NCI-H748 treated with DMSO at 0.1 percent for 48 hours (cell line): Measurements from ENCODE around the gene COL26A1.

Experiments
- DNase-seq: peaks from one replicate; lab custom pipeline; 2025; lab: John Stamatoyannopoulos, UW

Gene COL26A1

DNA sequence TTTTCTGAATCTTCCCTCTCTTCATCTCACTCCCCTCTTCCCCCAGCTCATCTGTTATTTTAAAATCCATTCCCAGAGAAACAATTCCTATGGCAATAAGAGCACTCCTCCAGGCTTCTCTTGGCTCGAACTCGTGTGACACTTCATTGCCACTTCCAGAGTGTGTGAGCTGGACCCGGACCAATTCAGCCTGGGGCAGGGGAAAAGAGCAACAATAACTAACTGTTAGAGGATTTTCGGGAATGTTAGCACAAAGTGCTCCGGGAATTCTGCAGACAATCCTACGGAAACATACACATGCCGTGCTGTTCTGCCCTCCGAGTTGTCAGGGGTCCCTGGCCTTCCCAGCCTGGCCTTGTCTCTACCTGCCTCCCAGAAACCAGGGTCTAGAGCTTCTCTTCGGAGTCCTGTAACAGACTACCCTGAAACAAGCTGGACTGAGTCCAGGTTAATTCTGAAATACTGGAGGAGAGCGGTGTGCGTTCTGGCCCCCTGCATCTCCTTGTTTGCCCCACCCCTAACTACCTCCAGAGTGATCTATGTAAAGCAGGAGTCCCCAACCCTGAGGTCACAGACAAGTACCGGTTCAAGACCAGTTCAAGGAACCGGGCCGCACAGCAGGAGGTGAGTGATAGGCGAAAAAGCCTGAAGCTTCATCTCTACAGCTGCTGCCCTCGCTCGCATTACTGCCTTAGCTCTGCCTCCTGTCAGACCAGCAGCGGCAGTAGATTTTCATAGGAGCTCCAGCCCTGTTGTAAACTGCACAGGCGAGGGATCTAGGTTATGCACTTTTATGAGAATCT, 11.3 kb downstream of the COL26A1 start:
- no peak for DNase-seq

DNA sequence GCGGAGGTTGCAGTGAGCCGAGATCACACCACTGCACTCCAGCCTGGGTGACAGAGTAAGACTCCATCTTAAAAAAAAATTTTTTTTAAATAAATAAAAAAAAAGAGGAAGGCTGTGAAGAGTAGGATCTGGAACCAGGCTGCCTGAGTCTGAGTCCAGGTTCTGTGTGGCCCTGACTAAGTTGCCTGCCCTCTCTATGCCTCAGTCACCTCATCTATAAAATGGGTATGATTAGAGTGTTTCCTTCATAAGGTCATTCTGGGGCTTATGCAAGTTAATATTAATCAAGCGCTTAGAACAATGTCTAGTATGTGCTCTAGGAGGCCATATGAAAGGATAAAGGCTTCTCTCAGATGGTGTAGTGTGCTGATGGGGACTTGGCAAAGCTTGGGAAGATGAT, 12.3 kb downstream of the COL26A1 start:
- no peak for DNase-seq

DNA sequence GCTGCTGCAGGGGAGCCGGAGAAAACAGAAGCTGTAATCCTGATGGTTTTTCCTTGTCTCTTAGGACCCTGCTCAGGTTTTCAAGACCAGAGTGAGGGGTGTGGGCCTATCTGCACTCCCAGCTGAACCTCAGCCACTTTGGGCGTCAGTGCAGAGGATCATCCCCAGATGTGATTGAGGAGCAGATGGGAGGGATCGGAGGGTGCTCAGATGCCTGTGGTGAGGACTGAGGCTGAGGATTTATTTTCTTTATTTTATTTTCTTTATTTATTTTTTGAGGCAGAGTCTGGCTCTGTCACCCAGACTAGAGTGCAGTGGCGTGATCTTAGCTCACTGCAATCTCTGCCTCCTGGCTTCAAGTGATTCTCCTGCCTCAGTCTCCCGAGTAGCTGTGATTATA, 13.9 kb downstream of the COL26A1 start:
- no peak for DNase-seq

DNA sequence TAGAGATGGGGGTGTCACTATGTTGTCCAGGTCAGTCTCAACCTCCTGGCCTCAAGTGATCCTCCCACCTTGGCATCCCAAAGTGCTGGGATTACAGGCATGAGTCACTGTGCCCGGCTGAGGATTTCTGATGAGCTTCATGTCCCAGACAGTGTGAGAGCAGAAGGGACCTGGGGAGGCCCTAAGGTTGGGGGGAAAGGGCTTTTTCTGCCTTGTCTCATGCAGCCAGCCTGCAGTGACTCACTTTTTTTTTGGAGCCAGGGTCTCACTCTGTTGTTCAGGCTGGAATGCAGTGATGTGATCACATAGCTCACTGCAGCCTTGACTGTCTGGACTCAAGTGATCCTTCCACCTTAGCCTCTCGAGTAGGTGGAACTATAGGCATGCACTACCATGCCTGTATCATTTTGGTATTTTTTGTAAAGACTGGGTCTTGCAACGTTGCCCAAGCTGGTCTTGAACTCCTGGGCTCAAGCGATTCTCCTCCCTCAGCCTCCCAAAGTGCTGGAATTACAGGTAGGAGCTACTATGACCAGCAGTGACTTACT, 14.6 kb downstream of the COL26A1 start:
- DNase-seq, result no peak

DNA sequence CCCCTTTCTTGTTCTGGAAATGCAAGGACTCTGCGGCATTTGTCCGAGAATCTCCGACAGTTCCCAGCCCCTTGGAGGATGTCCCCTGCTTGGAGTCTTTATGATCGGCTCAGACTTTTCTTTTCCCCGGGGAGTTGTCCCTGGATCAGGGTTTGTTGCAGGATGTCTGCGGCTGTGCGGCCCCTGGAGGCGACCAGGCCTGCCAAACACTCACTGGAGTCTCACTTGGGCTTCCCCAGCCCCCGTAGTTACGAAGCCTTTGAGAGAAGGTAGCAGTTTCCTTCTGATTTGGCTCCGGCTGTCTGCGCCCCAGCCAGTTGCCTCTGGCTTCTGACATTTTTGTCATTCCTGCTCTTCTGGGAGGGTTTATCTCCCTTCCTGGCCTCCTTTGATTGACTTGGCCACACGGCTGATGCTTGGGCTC, 16.1 kb downstream of the COL26A1 start:
- no peak for DNase-seq

DNA sequence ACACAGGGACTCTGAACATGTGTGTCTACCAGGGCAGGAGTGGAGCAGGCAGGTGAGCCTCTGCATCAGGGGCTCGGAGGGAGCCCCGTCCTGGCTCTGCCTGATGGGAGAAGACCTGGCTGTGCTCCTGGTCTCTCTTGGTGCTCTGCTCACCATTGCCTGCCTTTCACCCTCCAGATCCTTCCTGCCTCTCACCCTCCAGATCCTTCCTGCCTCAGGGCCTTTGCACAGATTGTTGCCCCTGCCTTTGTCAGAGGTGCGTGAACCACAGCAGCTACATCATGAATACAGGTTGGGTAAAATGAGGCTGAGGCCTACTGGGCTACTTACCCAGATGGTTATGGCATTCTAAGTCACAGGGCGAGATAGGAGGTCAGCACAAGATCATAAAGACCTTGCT, 16.6 kb downstream of the COL26A1 start:
- DNase-seq, result no peak

DNA sequence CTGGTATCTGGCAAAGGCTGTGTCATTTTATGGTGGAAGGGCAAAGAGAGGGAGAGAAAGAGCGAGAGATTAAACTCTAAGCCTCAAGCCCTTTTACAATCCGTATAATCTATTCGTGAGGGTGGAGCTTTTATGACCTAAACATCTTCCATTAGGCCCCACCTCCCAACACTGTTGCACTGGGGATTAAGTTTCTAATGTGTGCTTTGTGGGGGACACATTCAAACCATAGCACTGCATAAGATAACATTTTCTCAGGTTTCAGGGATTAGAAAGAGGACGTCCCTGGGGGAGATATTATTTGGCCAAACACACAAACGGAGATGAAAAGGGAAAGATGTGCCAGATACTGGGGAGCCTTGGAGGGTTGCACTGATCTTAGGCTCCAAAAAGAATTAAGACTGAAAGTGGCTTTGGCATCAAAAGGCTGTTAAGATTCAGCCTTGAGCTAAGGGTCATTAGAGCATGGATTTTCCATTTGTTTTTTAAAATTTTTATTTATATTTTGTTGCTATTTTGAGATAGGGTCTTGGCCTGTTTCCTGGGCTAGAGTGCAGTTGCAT, 19.0 kb downstream of the COL26A1 start:
- no peak for DNase-seq

DNA sequence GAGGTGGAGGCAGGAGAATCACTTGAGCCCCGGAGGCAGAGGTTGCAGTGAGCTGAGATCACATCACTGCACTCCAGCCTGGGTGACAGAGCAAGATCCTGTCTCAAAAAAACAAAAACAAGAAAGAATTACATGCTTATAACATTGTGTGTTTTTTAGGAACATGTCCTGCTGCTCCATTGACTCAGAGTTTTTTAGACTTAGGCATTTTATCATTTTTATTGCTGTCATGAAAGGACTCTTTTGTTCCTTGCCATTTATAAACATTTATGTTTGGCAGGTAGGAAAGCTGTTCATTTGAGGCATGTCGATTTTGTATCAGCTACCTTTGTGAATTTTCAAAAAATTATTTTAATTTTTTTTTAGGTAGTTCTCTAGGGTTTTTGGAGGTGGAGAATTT, 20.3 kb downstream of the COL26A1 start:
- DNase-seq, result no peak

DNA sequence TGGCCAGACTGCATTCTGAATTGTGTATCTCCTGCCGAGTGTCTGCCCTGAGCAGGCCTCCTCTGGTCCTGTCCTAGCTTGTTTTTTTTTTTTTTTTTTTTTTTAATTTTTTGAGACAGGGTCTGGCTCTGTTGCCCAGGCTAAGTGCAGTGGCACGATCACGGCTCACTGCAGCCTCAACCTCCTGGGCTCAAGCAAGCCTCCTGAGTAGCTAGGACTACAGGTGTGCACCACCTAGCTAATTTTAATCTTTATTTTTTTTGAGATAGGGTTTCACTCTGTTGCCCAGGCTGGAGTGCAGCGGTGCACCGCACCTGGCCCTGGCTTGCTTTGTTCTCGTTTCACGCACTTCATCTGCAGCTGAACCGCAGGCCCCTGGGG, 23.5 kb downstream of the COL26A1 start:
- no peak for DNase-seq

DNA sequence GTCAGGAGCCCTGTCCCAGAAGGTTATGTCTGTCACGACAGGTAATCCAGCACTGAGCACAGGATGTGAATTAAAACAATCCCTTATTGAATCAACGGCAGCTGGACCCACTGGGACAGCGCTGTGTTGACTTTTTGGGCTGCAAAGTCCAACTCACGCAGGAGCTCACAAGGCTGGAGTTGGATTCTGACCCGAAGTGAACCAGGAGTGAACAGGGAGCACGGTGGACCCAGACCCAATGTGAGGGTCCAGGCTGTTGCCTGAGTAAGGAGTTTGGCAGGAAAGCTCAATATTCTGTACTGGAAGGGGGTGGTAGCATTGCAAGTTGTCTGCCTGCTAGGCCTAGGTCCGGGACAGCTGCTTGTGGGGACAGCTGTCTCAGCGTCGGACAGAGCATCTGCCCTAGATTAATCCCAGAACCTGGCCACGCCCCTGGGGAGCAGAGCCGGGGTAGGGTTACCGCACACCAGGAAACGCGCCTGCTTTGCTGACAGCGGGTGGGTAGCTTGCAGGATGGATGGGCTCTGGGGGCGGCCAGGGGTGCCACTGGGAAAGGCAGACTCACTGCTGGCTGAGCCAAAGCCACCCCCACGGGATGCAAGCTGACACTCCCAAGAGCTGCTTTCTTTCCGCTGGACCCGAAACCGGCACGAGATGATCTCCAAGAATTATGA, 24.0 kb downstream of the COL26A1 start:
- DNase-seq, result no peak

DNA sequence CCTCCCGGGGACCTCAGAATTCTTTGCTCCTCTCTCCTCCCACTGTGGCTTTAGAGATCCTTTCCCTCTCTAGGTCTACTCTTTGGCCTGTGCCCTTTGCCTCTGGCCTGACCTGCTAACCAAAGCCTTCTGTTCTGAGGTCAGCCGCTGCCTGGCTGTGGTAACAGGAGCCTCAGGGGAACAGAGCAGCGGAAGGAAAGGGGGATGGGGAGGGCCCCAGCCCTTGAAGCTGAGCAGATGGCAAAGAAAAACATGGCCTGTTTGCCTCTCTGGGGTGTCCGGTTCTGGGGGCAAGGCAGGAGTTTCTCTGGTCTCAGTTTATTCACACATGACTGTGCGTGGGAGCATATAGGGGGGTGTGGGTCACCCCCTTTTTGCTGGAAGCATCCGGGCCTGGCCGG, 28.2 kb downstream of the COL26A1 start:
- no peak for DNase-seq

DNA sequence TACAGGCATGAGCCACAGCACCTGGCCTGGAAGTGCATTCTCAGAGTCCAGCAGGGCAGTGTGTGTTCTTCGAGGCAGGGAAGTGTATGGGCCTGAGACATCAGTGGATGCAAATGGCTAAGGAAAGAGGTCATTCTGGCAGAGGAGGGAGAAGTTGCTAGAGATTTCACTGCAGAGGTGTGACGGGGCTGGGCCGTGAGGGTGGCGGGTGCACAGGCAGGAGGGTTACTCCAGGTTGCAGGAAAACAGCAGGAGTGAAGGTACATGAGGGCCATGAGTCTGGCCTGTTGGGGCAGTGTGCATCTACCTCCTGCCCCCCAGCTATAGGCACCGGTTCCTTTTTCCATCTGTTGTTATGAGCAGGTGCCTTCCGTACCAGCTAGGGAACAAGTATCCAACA, 29.3 kb downstream of the COL26A1 start:
- DNase-seq, result no peak

DNA sequence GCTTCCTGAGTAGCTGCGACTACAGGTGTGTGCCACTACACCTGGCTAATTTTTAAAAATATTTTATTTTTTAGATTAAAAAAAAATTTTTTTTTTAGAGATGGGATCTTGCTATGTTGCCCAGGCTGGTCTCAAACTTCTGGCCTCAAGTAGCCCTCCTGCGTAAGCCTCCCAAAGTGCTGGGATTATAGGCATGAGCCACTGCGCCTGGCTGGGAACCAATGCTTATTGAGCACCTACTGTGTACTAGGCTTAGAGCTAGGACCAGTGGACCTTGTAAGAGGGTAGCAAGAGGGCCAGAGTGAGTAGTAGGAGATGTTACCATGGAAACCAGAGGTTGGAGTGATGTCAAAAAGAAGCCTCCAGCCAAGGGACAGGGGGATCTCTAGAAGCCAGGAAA, 31.2 kb downstream of the COL26A1 start:
- no peak for DNase-seq

DNA sequence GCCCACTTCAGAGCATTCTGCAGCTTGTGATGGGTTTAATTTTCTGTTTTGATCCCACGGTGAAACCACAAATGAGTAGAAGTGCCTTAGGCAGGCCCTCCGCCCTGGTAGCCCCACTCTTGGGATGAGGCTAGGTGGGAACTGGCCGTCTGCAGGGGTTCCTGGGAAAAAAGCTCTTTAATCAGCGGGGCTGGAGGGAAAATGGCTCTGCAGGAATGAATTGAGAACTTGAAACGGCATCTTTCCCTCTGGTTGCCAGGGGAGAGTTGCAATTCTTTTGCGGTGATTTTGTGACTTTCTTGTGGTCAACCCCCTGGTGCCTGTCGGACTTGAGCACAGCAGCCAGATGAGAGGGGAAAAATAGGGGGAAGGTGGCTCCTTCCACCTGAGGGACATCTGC, 32.7 kb downstream of the COL26A1 start:
- no peak for DNase-seq

DNA sequence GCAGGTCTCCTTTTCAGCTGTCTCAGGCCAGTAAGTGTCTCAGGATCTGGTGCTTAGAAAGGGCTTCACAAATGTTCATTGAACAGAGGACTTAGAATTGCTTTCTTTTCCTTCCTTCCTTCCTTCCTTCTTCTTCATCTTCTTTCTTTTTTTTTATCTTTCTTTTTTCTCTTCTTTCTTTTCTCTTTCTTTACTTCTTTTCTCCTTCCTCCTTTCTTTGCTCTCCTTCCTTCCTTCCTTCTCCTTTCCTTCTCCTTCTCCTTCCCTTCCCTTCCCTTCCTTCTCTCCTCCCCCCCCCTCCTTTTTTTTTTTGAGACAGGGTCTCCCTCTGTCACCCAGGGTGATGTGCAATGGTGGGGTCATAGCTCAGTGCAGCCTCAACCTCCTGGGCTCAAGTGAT, 34.6 kb downstream of the COL26A1 start:
- no peak for DNase-seq

DNA sequence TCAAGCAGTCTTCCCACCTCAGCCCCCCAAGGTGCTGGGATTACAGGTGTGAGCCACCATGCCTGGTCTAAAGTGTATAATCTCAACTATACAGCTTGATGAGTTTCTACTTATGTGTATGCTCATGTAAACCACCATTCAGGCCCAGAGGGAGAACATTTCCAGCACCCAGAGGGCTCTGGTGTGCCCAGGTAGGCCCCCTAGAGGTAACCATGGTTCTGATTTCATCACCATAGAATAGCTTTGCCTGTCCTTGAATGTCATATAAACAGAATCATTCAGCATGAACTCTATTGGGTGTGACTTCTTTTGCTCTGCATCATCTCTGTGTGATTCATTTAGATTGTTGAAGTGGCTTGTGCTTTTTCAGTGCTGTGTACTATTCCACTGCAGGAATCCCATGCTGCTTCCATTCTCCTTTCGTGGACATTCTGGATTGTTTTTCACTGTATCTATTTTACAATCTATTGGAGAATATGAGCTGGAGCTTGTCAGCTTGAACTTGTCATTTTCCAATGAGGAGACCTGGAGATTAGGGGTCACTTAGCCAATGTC, 35.2 kb downstream of the COL26A1 start:
- DNase-seq, result no peak

DNA sequence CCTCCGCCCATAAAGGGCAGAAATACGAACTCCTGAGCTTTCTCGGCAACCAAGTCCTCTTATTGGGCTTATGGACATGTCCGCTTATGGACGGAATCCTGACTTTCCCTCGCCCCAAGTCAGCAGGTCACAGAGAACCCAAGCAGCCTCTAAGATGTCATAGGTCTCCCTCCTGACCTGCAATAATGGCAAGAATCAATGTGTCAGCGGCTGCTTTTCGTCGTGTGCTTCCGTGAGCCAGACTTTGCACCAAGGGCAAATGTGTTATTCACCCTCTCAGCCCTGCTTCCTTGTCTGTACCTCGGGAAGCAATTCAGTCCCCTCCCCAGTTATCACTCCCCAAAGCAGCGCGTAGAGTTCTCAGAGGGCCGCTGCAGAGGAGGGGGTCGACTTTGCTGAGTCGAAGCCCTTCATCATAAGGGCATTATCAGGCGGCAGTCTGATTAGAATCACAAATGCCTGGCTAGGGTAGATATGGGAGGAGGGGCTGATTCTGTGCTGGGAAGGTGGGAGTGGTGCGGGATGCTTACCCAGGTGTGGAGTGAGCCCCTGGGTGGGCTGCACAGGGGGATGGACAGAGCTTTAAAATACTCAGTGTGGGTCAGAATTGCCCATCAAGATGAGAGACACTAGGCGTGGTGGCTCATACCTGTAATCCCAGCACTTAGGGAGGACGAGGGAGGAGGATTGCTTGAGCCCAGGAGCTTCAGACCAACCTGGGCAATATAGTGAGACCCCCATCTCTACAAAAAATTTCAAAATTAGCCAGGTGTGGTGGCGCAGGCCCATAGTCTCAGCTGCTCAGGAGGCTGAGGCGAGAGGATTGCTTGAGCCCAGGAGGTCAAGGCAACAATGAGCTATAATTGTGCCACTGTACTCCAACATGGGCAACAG, 36.0 kb downstream of the COL26A1 start:
- DNase-seq, result no peak

DNA sequence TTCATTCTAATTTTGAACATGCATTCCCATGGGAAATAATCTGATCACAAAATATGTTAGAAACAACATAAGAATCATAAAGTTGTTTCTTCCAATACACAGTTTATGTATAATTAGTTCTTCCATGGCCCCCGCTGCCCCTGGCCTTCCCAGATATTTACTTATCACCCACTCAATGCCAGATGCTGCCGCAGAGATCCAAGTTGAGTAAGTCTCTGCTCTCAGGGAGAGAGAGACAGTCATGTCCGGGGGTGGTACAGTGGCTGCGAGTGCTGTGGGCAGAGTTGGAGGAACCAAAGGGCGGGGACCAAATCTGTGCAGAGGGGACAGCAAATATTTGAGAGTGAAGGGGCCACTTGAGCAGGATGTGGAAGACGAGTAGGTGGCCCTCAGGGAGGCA, 37.1 kb downstream of the COL26A1 start:
- no peak for DNase-seq

DNA sequence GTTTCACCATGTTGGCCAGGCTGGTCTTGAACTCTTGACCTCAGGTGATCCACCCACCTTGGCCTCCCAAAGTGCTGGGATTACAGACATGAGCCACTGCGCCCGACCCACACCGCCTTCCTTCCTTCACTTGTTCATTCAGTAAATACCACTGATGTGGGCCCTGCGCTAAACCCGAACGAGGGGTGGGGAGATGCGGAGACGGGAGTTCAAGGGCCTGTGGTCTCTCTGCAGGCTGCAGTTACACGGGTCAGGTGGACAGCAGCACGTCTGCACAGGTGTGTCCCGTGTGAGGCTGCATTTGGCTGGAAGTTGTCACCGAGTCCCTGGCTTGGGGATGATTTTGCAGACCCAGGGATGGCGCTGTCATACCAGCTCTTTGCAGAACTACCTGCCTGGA, 38.1 kb downstream of the COL26A1 start:
- no peak for DNase-seq

DNA sequence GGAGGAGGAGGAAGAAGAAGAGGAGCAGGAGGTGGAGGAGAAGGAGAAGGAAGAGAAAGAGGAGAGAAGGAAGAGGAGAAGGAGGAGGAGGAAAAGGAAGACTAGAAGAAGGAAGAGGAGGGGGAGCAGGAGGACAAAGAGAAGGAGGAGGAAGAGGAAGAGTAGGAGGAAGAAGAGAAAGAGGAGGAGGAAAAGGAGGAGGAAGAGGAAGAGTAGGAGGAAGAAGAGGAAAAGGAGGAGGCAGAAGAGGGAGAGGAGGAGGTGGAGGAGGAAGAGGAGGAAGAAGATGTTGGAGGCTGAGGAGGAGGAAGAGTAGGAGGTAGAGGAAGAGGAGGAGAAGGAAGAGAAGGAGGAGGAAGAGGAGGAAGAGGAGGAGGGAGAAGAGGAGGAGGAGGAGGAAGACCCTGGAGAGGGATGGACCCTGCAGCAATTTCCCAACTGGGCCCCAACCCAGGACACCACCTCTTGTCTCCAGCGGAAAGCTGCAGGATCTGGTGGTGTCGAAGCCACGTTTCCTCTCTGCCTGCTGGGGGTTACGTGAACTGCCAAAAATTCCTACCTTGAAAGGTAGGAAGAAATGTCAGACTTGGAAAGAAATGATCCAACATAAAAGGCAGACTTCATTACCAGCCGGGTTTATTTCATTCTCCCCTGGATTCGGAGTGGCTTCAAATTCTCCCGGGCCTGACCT, 38.9 kb downstream of the COL26A1 start:
- no peak for DNase-seq

DNA sequence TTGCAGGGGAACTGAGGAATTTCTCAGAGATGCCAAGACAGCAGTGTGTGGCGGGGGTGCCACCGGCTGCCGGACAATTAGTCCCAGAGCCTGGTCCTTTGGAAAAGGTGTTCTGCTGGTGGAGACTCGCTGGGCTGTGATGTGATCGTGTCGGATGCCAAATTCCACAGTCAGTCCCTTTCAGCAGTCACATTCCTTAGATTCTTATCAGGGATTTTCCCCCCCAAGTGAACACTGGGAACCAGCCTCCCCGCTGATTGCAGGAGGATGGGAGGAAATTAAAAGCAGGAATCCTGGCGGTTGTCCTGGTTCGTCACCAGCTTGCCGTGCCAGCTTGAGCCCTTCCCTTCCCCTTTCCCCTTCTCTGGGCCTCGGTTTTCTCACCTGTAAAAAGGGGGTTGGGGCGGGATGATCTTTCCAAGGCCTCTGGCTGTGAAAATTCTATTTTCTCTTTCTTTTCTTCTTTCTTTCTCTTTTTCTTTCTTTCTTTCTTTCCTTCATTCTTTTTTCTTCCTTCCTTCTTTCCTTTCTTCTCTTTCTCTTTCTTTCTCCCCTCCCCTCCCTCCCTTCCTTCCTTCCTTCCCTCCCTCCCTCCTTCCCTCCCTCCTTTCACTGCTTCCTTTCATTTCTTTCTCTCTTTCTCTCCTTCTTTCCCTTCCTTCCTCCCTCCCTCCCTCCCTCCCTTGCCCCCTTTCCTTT, 39.6 kb downstream of the COL26A1 start:
- no peak for DNase-seq
